Gastroesophageal sphincter (tissue), 3 donors: Measurements from ENCODE around the gene TNFRSF4.

Experiments used
- CTCF ChIP-seq, 4 experiments: fragments of 200-600 bp in 2 of 4; fragments of 450-650 bp in 2 of 4; sonication (generic) in 1 of 4; IDR thresholded peaks; one replicate each; pipeline ENCODE4 v1.5.1; 2017 to 2019; ENCODE audit warnings: antibody characterized with exemption in 4 of 4, mild to moderate bottlenecking in 2 of 4, moderate library complexity in 2 of 4
- POLR2A ChIP-seq, 2 donors: fragments of 450-650 bp; IDR thresholded peaks; one replicate each; pipeline ENCODE4 v1.6.1; 2017; ENCODE audit warnings: antibody characterized with exemption in 2 of 2, mild to moderate bottlenecking in 2 of 2, moderate library complexity in 1 of 2

- TF ChIP-seq CTCF (IDR thresholded peaks at IDR 0.05): no peak
- TF ChIP-seq POLR2A (IDR thresholded peaks at IDR 0.05): no peak
These were observed 23.3 kb upstream of the TNFRSF4 start for GRCh38 chr1:1236945-1237873.
